ENCODE results near the gene SNAPC5. TPM values are rescaled to one million over a fixed set of nuclear protein-coding genes. Genes with fewer than 3 reads are reported as not detected.
"Not testable (repeated sequence)": the region's sequence is repeated elsewhere in the genome, so short reads cannot be mapped to it uniquely, and the experiment has no call there.

SNAPC5 gene
- total and polyA plus RNA-seq, 4 donors, result 22.0 to 44.7 (median 40.5) TPM

GRCh38 chr15:66465294-66465693 lies 32.3 kb downstream of the SNAPC5 start:
- WGBS (ENCODE audit: insufficient coverage), result no CpG with 5 or more reads among the region's 6 CpGs
- not testable (repeated sequence) for DNase-seq (ENCODE audit: low read depth in 4 of 6, low spot score in 6 of 6); H3K4me3 ChIP-seq (ENCODE audit: low read depth, low read length); H3K27ac ChIP-seq (ENCODE audit: low read depth, low read length); H3K4me1 ChIP-seq (ENCODE audit: control insufficient read depth, insufficient read depth, low read length); H3K27me3 ChIP-seq (ENCODE audit: control insufficient read depth, insufficient read depth, low read length); H3K36me3 ChIP-seq (ENCODE audit: control insufficient read depth, insufficient read depth, low read length); H3K9me3 ChIP-seq (ENCODE audit: control insufficient read depth, insufficient read depth, low read length)

- DNase-seq (ENCODE audit: low read depth in 4 of 6, low spot score in 6 of 6), result peak in 1 of 6 donors; percentile 36
- Histone ChIP-seq H3K27me3 (ENCODE audit: control insufficient read depth, insufficient read depth, low read length) (no peaks in the 10 kb centered on the region), H3K9me3 (ENCODE audit: control insufficient read depth, insufficient read depth, low read length) (no peaks in the 10 kb centered on the region), H3K4me3 (ENCODE audit: low read depth, low read length) (no peak overlapping the region), H3K4me1 (ENCODE audit: control insufficient read depth, insufficient read depth, low read length) (no peaks in the 10 kb centered on the region), H3K36me3 (ENCODE audit: control insufficient read depth, insufficient read depth, low read length) (no peaks in the 10 kb centered on the region), H3K27ac (ENCODE audit: low read depth, low read length) (no peak overlapping the region)
- WGBS (ENCODE audit: insufficient coverage), result 67% methylated on average over 4 of the region's 4 CpGs
Observed at GRCh38 chr15:66462627-66463026, 34.9 kb downstream of the SNAPC5 start.

- no peaks in the 10 kb centered on the region for H3K9me3 ChIP-seq (ENCODE audit: control insufficient read depth, insufficient read depth, low read length)
- no peaks in the 10 kb centered on the region for H3K36me3 ChIP-seq (ENCODE audit: control insufficient read depth, insufficient read depth, low read length)
- no peak for DNase-seq (ENCODE audit: low read depth in 4 of 6, low spot score in 6 of 6)
- no peaks in the 10 kb centered on the region for H3K4me1 ChIP-seq (ENCODE audit: control insufficient read depth, insufficient read depth, low read length)
- H3K4me3 ChIP-seq (ENCODE audit: low read depth, low read length), result no peak overlapping the region
- WGBS (ENCODE audit: insufficient coverage), result no CpG with 5 or more reads among the region's 2 CpGs
- no peak overlapping the region for H3K27ac ChIP-seq (ENCODE audit: low read depth, low read length)
- H3K27me3 ChIP-seq (ENCODE audit: control insufficient read depth, insufficient read depth, low read length), result no peaks in the 10 kb centered on the region
Observed at GRCh38 chr15:66461917-66462316, 35.6 kb downstream of the SNAPC5 start.

- 93% methylated on average over 3 of the region's 6 CpGs for WGBS (ENCODE audit: insufficient coverage)
- H3K9me3 ChIP-seq (ENCODE audit: control insufficient read depth, insufficient read depth, low read length); H3K27ac ChIP-seq (ENCODE audit: low read depth, low read length); DNase-seq (ENCODE audit: low read depth in 4 of 6, low spot score in 6 of 6); H3K36me3 ChIP-seq (ENCODE audit: control insufficient read depth, insufficient read depth, low read length); H3K27me3 ChIP-seq (ENCODE audit: control insufficient read depth, insufficient read depth, low read length); H3K4me3 ChIP-seq (ENCODE audit: low read depth, low read length); H3K4me1 ChIP-seq (ENCODE audit: control insufficient read depth, insufficient read depth, low read length): not testable (repeated sequence)
Observed at GRCh38 chr15:66461294-66461693, 36.3 kb downstream of the SNAPC5 start.

- Histone ChIP-seq H3K27me3 (ENCODE audit: control insufficient read depth, insufficient read depth, low read length) (no peaks in the 10 kb centered on the region), H3K36me3 (ENCODE audit: control insufficient read depth, insufficient read depth, low read length) (no peaks in the 10 kb centered on the region), H3K27ac (ENCODE audit: low read depth, low read length) (no peak overlapping the region), H3K9me3 (ENCODE audit: control insufficient read depth, insufficient read depth, low read length) (no peaks in the 10 kb centered on the region), H3K4me1 (ENCODE audit: control insufficient read depth, insufficient read depth, low read length) (no peaks in the 10 kb centered on the region), H3K4me3 (ENCODE audit: low read depth, low read length) (no peak overlapping the region)
- WGBS (ENCODE audit: insufficient coverage), result 91% methylated on average over 2 of the region's 3 CpGs
- DNase-seq (ENCODE audit: low read depth in 4 of 6, low spot score in 6 of 6), result no peak
Observed at GRCh38 chr15:66459818-66460615, 37.5 kb downstream of the SNAPC5 start.

- Histone ChIP-seq H3K4me3 (ENCODE audit: low read depth, low read length) (no peak overlapping the region), H3K9me3 (ENCODE audit: control insufficient read depth, insufficient read depth, low read length) (no peaks in the 10 kb centered on the region), H3K27ac (ENCODE audit: low read depth, low read length) (no peak overlapping the region), H3K4me1 (ENCODE audit: control insufficient read depth, insufficient read depth, low read length) (no peaks in the 10 kb centered on the region), H3K27me3 (ENCODE audit: control insufficient read depth, insufficient read depth, low read length) (no peaks in the 10 kb centered on the region), H3K36me3 (ENCODE audit: control insufficient read depth, insufficient read depth, low read length) (no peaks in the 10 kb centered on the region)
- no CpG with 5 or more reads among the region's 3 CpGs for WGBS (ENCODE audit: insufficient coverage)
- no peak for DNase-seq (ENCODE audit: low read depth in 4 of 6, low spot score in 6 of 6)
Observed at GRCh38 chr15:66456211-66456610, 41.4 kb downstream of the SNAPC5 start.

GRCh38 chr15:66454143-66454542 lies 43.4 kb downstream of the SNAPC5 start:
- no peak overlapping the region for H3K27ac ChIP-seq (ENCODE audit: low read depth, low read length)
- DNase-seq (ENCODE audit: low read depth in 4 of 6, low spot score in 6 of 6), result no peak
- H3K36me3 ChIP-seq (ENCODE audit: control insufficient read depth, insufficient read depth, low read length), result no peaks in the 10 kb centered on the region
- H3K27me3 ChIP-seq (ENCODE audit: control insufficient read depth, insufficient read depth, low read length), result no peaks in the 10 kb centered on the region
- no peaks in the 10 kb centered on the region for H3K9me3 ChIP-seq (ENCODE audit: control insufficient read depth, insufficient read depth, low read length)
- 100% methylated on average over 1 of the region's 2 CpGs for WGBS (ENCODE audit: insufficient coverage)
- H3K4me3 ChIP-seq (ENCODE audit: low read depth, low read length), result no peak overlapping the region
- H3K4me1 ChIP-seq (ENCODE audit: control insufficient read depth, insufficient read depth, low read length), result no peaks in the 10 kb centered on the region

- Histone ChIP-seq H3K27ac (ENCODE audit: low read depth, low read length) (no peak overlapping the region), H3K36me3 (ENCODE audit: control insufficient read depth, insufficient read depth, low read length) (no peaks in the 10 kb centered on the region), H3K4me3 (ENCODE audit: low read depth, low read length) (no peak overlapping the region), H3K9me3 (ENCODE audit: control insufficient read depth, insufficient read depth, low read length) (no peaks in the 10 kb centered on the region), H3K27me3 (ENCODE audit: control insufficient read depth, insufficient read depth, low read length) (no peaks in the 10 kb centered on the region), H3K4me1 (ENCODE audit: control insufficient read depth, insufficient read depth, low read length) (no peaks in the 10 kb centered on the region)
- WGBS (ENCODE audit: insufficient coverage), result no CpG with 5 or more reads among the region's 1 CpG
- peak in 3 of 6 donors; percentile 5 to 71 (median 6) for DNase-seq (ENCODE audit: low read depth in 4 of 6, low spot score in 6 of 6)
Observed at GRCh38 chr15:66452971-66453580, 44.5 kb downstream of the SNAPC5 start.

GRCh38 chr15:66452420-66452819 lies 45.1 kb downstream of the SNAPC5 start:
- Histone ChIP-seq H3K4me3 (ENCODE audit: low read depth, low read length) (no peak overlapping the region), H3K27me3 (ENCODE audit: control insufficient read depth, insufficient read depth, low read length) (no peaks in the 10 kb centered on the region), H3K27ac (ENCODE audit: low read depth, low read length) (no peak overlapping the region), H3K36me3 (ENCODE audit: control insufficient read depth, insufficient read depth, low read length) (no peaks in the 10 kb centered on the region), H3K9me3 (ENCODE audit: control insufficient read depth, insufficient read depth, low read length) (no peaks in the 10 kb centered on the region), H3K4me1 (ENCODE audit: control insufficient read depth, insufficient read depth, low read length) (no peaks in the 10 kb centered on the region)
- WGBS (ENCODE audit: insufficient coverage), result 100% methylated on average over 1 of the region's 4 CpGs
- no peak for DNase-seq (ENCODE audit: low read depth in 4 of 6, low spot score in 6 of 6)
